Jurkat, Clone E6-1 (cell line): ENCODE results near the gene PDZRN3.
A peak's percentile ranks its signal among the peaks of the same experiment; 100 is the strongest.

Source experiments
- DNase-seq: peaks from one replicate; pipeline ENCODE4 v3.0.0-alpha.2; 2011; ENCODE audit warnings: low read depth, low spot score
- H3K4me3 ChIP-seq: 2 replicates; pipeline ENCODE4 v1.5.1; 2011; ENCODE audit warnings: mild to moderate bottlenecking, low read length, control low read depth, moderate library complexity

PDZRN3 gene

DNA sequence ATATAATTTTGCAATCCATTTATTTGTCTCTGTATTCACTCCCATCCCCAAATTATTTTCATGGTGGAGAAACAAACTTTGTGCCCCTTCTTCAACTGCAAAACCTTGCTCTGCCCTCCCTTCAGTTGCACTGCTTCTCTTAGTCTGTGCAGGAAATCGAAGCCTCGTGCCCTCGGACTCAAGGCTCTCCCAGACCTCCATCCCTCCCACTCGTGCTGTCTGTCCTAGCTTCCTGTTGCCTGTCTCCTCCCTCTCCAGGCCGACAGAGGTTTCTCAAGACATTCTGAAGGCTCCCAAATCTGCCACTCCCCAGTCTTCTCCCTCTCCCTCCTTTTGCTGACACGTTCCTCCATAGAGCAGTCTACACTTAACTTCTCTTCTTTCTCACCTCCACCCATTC is 177.6 kb downstream of the PDZRN3 start:
- no peak overlapping the region for H3K4me3 ChIP-seq
- no peak for DNase-seq

GRCh38 chr3:73446467-73447110 is 178.2 kb downstream of the PDZRN3 start:
- H3K4me3 ChIP-seq, result no peak overlapping the region
- no peak for DNase-seq

- DNase-seq, result no peak
- no peak overlapping the region for H3K4me3 ChIP-seq
Measured at GRCh38 chr3:73442886-73443285, 181.9 kb downstream of the PDZRN3 start.

GRCh38 chr3:73442152-73442551 is 182.6 kb downstream of the PDZRN3 start:
- DNase-seq, result no peak
- no peak overlapping the region for H3K4me3 ChIP-seq

GRCh38 chr3:73437828-73438227 is 186.9 kb downstream of the PDZRN3 start:
- DNase-seq, result no peak
- no peak overlapping the region for H3K4me3 ChIP-seq

- DNase-seq, result no peak
- no peak overlapping the region for H3K4me3 ChIP-seq
Measured at GRCh38 chr3:73435055-73435454, 189.7 kb downstream of the PDZRN3 start.

- no peak for DNase-seq
- H3K4me3 ChIP-seq, result no peak overlapping the region
Measured at GRCh38 chr3:73433687-73434086, 191.1 kb downstream of the PDZRN3 start.

DNA sequence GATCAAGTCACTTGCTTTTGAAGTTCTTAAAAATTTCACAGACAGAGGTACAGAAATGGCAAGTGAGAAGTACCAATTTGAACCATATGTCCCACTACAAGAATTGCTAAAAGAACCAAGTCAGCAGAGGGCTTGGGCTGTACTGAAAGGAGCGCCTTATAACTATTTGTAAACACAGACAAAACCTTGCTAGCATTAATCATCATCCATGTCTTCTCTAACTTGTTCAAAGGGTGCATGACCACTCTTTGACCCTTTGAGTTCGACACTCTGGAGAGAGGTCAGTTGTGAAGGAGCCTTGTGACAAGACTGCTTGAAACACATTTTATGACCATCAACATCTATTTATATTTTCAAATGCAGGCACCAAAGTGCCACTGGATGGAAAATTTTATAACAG is 191.7 kb downstream of the PDZRN3 start:
- H3K4me3 ChIP-seq, result no peak overlapping the region
- DNase-seq, result no peak

- H3K4me3 ChIP-seq, result no peak overlapping the region
- no peak for DNase-seq
Measured at GRCh38 chr3:73432706-73433032, 192.1 kb downstream of the PDZRN3 start.

DNA sequence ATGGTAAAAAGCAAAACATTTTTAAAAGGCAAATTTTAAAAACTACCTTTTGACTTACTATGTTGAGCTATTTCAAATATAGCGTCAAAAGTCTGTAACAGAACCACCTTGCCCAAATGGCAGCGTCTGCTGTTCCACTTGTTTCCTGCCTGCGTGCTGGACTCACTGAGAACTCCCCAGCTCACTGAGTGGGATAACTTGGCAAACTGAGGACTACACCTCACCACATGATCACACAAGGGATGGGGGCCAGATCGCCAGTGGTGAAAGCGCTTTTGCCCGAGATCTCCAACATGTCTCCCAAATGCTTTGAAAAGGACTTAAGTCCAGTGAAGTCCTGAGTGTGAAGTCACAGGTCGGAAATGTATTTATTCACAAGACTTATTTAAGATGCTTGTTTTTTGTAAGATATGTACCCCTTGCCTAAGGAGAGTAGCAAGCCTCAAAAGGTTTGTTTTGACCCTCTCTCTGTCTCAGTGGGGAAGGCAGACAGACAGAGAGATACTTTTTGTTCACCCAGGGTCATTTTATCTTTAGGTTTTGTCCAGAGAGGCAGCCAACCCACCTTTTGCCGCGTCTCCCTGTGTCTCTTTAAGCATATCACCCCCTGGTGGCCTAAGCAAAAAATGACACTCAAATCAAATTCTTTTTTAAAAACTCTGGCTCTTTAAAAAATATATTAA is 192.6 kb downstream of the PDZRN3 start:
- no peak overlapping the region for H3K4me3 ChIP-seq
- DNase-seq, result peak; percentile 31

DNA sequence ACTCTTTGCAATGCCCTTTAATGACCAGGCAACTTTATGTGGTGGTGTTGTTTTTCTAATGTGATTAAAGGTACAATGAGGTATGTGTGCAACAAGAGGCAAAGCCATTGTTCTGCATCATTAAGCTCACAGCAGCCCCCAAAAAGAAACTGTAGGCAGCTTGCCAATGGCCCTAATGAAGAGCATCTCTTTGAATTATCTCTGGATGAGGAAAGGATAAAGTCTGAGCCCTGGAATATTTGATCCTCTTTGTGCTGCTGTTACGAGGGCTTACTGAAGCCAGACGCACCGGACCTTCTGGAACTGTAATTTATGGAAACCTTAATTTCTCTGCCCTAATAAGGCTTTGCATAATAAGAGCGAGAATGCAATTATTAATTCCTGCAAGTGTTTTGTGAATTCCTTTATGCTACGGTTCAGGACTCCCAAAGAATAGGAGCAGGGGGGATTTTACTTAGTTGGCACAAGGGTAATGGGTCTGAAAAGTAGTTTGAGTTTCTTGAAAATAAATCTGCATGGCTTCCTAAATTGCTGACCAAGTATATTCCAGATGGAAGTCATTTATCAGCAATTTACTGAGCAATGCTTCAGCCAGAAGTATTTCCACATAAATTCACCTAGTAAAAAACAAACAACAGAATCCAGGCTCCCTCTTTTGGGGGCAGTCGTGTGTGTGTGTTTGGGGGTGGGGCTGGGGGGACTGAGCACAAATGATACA is 193.4 kb downstream of the PDZRN3 start:
- no peak overlapping the region for H3K4me3 ChIP-seq
- DNase-seq, result no peak

- no peak for DNase-seq
- H3K4me3 ChIP-seq, result no peak overlapping the region
Measured at GRCh38 chr3:73427048-73427706, 197.6 kb downstream of the PDZRN3 start.

GRCh38 chr3:73426606-73427005 is 198.1 kb downstream of the PDZRN3 start:
- H3K4me3 ChIP-seq, result no peak overlapping the region
- DNase-seq, result no peak

GRCh38 chr3:73423116-73423515 is 201.6 kb downstream of the PDZRN3 start:
- no peak for DNase-seq

DNA sequence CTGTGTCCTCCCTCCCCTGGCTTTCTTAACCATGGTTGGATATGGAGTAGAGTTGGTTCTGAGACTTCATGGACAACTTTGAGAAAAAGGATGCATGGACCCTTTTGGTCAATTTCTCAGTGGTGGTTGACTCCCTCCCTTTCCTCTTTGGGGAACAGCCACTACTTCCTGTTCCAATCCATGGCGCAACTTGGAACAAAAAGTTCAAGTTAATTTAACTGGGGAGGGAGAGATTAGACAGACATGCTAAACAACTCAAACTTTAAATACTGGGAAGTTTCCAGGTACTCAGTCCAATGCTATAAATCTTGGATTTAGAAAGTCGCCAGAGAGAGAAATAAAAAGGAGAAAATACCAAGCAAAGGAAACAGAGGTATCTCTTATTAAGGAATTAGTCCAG is 202.2 kb downstream of the PDZRN3 start:
- H3K4me3 ChIP-seq, result no peak overlapping the region
- DNase-seq, result no peak

More at GRCh38 chr3:73423116-73423515, 201.6 kb downstream of the PDZRN3 start:
- H3K4me3 ChIP-seq, result no peak overlapping the region

- DNase-seq, result no peak
- no peak overlapping the region for H3K4me3 ChIP-seq
Measured at GRCh38 chr3:73419942-73420341, 204.8 kb downstream of the PDZRN3 start.

DNA sequence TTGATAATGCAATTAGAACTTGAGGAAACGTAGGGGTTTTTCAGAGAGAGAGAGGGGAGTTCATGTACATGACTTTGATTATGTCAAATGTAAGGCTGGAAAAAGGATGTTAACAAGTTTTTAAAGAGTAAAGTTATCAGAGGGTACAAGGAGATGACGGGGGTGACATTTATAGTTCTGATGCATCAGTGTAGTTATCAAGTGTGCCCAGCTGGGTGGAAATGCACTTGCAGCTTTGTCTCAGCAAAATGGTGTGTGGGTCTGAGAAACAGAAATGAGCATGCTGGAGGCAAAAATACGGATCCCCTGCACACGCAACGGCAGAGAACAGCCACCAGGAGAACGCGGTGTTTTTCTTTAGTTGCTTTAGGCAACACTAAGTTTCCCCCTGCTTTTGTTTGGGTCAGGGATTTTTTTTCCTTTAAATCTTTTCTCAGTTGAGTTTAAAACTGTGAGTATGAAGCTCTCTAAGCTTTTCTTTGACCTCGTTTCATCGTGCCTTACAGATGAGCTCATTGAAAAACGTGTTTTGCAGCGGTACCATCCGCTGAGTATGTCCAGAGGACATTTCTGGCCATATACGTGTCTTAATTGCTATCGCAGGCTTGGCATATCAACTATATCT is 205.4 kb downstream of the PDZRN3 start:
- H3K4me3 ChIP-seq, result no peak overlapping the region
- DNase-seq, result no peak

- DNase-seq, result no peak
- no peak overlapping the region for H3K4me3 ChIP-seq
Measured at GRCh38 chr3:73418681-73419080, 206.1 kb downstream of the PDZRN3 start.

GRCh38 chr3:73415118-73415517 is 209.6 kb downstream of the PDZRN3 start:
- no peak for DNase-seq
- no peak overlapping the region for H3K4me3 ChIP-seq

GRCh38 chr3:73413619-73414018 is 211.1 kb downstream of the PDZRN3 start:
- H3K4me3 ChIP-seq, result no peak overlapping the region
- DNase-seq, result no peak
